HTR-8/SVneo (cell line): ENCODE data around the gene SLITRK1.

Experiments used
- DNase-seq: peaks from one replicate; pipeline ENCODE4 v3.0.0; 2011; ENCODE audit warnings: low spot score, mixed read lengths; ENCODE audit not compliant: insufficient read length
- FAIRE-seq: peaks from 2 replicates; lab custom pipeline; 2011; peaks lifted over from hg19 to GRCh38; lab: Jason Lieb, UNC

Gene SLITRK1, protein sequence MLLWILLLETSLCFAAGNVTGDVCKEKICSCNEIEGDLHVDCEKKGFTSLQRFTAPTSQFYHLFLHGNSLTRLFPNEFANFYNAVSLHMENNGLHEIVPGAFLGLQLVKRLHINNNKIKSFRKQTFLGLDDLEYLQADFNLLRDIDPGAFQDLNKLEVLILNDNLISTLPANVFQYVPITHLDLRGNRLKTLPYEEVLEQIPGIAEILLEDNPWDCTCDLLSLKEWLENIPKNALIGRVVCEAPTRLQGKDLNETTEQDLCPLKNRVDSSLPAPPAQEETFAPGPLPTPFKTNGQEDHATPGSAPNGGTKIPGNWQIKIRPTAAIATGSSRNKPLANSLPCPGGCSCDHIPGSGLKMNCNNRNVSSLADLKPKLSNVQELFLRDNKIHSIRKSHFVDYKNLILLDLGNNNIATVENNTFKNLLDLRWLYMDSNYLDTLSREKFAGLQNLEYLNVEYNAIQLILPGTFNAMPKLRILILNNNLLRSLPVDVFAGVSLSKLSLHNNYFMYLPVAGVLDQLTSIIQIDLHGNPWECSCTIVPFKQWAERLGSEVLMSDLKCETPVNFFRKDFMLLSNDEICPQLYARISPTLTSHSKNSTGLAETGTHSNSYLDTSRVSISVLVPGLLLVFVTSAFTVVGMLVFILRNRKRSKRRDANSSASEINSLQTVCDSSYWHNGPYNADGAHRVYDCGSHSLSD

DNA sequence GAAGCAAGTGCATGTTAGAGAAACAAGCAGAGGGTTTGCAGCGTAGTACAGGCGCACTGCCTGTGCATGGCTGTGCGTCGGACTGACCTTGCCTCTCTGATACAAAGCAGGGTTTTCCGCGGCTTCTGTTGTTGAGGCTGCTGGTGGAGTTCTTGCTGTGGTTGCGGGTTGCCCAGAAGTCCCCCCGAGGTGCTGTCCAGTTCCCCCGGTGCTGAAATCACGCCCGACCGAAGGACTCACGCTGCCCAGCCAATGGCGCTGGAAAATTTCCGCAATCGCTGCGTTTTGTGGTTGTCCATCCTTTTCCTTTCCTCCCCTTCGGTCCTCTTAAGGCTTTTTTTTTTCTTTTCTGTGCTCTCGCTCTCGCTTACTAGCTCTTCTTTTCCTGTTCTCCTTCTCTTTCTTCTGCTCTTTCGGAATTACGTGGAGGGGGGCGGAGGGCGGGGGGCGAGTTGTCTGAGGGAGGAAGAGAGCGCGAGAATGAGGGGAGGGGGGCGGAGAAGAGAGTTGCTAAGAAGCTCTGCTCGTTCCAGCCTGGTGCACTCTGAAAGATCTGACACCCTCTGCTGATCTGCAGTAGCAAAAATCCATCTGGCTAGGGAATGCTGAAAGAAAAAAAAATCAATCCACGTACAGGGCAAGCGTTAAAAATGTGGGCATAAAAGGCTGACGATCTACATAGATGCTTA is at the start of gene SLITRK1:
Gene SLITRK1 (minus strand): TSS at position 558 of the 689 bp plus-strand sequence. CDS start 967 bp downstream, outside the sequence.
- DNase-seq (peak; percentile 35), FAIRE-seq (no peak)

DNA sequence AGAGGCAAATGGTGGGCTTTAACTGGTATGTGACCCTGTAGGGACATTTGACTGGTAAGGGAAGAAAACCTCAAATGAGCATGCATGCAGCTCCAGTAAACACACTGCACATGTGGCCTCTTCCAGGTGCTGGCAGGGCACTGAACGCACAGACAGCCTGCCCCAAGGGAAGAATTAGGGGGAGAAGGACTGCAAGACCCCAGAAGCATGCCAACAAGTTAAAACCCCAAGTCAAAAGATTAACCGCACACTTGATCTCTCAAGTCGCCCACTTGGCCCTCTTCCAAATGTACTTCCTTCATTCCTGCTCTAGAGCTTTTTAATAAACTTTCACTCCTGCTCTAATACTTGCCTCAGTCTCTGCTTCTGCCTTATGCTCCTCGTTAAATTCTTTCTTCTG is 46.9 kb upstream of the SLITRK1 start:
- DNase-seq (no peak), FAIRE-seq (no peak)

DNA sequence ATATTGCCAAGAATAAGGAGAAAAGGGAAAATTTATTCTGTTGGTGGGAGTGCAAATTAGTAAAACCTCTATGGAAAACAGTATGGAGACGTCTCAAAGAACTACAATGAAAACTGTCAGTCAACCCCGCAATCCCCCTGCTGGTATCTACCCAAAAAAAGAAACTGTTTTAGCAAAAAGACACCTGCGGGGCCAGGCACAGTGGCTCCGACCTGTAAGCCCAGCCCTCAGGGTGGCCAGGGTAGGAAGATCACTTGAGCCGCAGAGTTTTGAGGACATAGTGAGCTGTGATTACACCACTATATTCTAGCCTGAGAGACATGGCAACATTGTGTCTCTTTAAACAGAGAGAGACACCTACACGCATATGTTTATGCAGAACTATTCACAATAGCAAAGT is 37.5 kb upstream of the SLITRK1 start:
- no peak for FAIRE-seq

DNA sequence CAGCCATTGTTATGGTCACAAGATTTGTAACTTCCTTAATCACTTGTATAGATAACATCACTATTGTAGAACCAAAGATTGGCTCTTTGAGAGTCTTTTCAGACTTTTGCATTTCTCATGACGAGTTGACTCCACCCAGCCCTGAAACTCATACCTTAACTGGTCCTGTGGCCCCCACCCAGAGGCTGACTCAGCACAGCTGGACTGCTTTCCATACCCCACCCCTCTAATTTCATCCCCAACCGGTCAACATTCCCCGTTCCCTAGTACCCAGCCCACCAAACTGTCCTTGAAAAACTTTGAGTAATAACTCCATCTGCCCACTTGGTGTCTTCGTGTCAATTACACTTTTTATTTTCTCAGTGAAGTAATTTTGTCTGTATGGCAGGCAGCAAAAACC is 32.1 kb upstream of the SLITRK1 start:
- no peak for FAIRE-seq
- DNase-seq, result no peak

More for the DNA sequence above, 37.5 kb upstream of the SLITRK1 start:
- no peak for DNase-seq

DNA sequence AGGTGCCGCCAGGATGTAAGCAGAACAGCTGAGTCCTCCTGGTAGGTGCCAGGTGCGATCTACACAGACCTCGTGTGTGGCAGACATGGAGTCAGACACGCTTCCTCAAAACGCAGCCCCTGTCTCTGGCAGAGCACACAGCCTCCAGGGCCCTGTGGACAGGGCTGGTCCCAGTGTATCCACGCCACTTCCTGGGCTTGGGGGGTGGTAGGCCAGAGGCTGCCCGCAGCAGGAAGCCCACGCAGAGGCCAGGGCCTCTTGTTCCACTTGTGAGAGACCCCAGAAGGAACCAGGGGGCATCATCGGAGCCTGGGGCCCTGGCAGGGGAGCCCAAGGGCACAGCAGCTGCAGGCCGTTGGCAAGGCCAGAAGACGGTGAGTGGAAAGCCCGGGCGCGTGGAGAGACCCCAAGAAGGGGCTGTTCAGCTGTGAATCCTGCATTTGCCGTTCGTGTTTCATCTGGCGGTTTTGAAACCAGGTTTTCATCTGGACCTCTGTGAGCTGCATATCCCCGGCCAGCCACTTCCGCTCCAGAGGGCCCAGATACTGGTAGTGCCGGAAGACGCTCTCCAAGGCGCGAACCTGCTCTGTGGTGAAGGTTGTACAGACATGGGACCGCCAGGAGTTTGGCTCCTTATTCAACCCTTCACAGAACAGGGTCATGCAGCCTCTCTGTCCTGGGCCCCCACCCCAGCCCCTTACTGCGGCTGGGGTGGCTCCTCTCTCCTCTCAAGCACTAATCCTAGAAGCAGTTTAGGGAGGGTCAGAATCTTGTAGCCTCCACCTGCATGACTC is 25.1 kb upstream of the SLITRK1 start:
- FAIRE-seq (no peak), DNase-seq (no peak)

DNA sequence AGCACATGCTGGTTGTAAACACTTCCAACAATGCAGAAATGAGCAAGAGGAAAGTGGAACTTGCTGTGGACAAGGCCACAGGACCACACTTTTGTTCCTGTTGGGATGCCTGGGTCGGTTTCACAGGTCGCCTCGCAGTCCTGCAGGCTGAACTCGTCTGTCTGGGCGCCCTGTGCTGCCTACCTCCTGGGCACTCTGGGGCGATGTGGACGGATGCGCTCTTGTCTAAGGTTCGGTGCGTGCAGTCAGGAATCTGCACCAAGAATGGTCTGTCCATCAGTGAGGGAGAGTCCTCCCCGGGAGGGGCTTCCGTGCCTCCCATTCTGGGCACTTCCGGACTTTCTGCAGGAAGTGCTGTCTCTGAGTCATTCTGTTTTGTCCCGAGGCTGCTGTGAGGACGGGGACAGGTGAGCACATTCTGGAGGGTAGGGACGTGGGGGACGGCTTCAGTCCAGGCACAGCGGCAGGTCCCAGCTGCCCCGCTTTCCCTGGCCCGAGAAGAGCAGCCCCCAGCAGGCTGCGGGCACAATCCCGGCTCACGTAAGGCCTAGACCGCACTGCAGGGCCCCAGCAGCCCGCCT is 24.1 kb upstream of the SLITRK1 start:
- no peak for FAIRE-seq

DNA sequence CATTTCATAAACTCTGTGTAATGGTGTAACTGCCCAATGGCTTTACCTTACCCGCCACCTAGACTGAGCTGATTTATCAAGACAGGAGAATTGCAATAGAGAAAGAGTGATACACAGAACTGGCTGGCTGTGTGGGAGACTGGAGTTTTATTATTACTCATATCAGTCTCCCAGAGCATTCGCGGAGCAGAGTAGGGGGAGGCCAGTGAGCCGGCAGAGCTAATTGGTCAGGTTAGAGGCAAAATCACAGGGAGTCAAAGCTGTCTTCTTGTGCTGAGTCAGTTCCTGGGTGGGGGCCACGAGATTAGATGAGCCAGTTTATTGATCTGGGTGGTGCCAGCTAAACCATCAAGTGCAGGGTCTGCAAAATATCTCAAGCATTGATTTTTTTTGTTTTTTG is 23.4 kb upstream of the SLITRK1 start:
- FAIRE-seq, result no peak
- no peak for DNase-seq

More for the DNA sequence above, 24.1 kb upstream of the SLITRK1 start:
- no peak for DNase-seq

DNA sequence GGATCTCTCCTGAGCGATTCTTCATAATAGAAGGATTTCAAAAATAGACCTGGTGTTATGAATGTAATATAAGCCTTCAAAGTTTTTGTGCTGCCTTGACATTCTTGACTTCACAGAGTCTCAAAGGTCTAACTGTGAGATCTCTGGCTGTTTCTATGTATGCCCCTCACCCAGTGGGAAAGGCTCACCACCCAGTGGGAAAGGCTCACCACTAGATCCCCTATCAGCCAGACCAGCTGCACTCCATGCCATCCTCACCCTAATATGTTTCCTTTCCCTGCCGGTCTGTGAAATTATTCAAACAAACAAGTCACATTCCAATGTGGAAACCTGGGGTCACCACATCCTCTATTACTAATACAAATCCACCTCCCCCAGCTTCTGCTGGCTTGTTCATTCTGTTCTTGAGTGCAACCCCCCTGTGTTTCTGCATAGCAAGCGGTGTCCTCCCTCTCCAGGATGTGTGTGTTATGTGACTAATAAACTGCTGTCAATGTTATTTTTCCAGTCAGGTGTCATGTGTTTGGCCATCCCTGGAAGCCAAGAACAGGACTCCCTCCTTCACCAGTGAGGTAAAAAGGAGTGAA is 13.8 kb upstream of the SLITRK1 start:
- no peak for DNase-seq
- FAIRE-seq, result no peak

DNA sequence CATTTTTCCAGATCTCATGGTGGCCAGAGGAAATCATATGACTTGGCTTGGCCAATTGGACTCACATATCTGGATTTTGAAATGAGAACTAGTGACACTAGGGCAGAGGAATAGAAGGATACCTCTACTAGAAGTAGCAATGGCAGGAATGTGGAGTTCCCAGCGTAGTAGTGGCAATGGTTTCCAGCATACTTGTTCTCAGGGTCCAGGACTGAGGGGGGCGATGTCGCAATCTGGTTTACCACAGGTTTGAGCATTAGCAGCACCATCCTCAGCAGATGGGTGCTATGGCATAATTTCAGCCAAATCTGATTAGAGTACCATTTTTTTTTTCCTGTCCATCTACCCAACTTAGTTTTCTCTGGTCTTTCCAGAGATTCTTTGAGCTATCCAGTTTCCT is 8.1 kb upstream of the SLITRK1 start:
- DNase-seq (no peak), FAIRE-seq (no peak)

DNA sequence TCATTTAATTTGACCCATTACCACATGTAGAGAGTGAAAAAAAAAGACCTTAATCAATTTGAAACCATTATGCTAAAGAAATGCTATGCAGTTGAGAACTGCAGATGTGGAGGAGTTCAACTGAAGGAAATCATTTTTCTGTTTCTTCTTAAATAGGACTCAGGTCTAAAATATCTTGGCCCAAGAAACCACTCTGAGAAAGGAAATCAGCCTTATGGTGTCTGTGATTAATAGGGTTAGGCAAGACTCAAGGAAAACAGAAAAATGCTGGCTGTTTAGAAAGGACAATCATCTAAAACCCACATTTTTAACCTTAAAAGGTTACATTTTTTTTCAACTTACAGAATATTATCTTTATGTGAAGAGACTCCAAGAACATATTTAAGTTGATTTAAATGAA is 1.9 kb upstream of the SLITRK1 start:
- FAIRE-seq (no peak), DNase-seq (no peak)

DNA sequence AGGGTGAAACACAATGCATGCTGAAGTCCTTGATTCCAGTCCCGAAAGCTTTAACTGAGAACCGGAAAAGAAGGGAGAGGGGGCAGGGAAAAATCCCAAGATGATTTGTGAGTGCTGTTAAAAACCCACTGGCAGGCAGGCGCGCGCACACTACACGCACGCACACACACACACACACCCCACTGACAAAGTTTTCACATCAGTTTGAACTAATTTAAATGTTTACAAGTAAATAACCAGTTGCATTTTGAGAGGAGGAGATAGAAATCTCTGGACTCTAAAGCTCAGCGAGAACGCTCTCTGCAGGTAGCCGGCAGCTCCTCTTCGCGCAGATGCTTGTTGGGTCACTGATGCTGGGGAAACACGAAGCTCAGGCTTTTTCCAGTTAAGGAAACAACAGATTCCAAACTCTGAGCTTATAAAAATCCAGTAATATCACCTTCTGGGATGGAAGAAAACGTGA is 818 bp upstream of the SLITRK1 start:
- no peak for FAIRE-seq
- DNase-seq, result no peak

DNA sequence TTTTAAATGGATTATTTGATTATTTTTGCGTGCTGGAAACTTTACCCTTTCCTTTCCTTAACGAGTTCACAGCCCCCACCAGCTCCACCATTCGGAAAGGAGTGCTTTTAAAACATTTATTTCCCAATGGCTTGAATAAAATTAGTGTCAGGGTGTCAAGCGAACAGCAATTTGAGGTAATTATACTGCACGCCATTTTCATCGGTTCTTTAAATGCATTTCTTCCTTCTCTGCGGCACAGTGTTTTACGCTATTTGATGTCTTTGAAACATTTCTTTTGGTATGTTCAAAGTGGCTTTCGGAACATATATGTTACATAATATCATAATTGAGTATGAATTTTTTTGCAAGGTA is 309 bp upstream of the SLITRK1 start:
- DNase-seq (no peak), FAIRE-seq (no peak)

DNA sequence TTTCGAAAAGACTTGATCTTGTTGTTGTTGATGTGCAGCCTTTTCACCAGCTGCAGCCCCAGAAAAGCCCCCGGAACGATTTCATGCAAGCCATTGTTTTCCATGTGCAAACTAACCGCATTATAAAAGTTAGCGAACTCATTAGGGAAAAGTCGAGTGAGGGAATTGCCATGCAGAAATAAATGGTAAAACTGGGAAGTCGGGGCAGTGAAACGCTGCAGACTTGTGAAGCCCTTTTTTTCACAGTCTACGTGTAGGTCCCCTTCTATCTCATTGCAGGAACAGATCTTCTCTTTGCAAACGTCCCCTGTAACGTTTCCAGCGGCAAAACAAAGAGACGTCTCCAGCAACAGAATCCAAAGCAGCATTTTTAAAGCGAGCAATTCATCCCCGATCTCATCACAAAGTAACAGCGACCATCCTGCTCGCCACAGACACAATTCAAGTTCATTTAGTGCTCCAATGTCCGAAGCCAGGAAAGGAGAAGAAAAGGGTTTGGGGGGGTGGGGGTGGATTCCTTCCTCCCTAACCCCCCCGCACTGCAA is 1.1 kb downstream of the SLITRK1 start:
- FAIRE-seq (no peak), DNase-seq (no peak)

DNA sequence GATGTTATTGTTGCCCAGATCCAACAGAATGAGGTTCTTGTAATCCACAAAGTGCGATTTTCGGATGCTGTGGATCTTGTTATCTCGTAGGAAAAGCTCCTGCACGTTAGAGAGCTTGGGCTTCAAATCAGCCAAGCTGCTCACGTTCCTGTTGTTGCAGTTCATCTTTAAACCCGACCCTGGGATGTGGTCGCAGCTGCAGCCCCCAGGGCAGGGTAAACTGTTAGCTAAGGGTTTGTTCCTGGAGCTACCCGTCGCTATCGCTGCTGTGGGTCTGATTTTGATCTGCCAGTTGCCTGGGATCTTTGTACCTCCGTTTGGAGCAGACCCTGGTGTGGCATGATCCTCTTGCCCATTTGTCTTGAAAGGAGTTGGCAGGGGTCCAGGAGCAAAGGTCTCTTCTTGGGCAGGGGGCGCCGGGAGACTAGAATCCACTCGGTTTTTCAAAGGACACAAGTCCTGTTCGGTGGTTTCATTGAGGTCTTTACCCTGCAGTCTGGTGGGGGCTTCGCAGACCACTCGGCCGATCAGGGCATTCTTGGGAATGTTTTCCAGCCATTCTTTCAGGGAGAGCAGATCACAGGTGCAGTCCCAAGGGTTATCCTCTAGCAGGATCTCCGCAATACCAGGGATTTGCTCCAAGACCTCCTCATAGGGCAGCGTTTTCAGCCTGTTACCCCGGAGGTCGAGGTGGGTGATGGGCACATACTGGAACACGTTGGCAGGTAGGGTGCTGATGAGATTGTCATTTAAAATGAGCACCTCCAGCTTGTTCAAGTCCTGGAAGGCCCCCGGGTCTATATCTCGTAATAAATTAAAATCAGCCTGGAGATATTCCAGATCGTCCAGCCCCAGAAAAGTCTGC is 1.8 kb downstream of the SLITRK1 start:
- no peak for FAIRE-seq
- DNase-seq, result no peak

DNA sequence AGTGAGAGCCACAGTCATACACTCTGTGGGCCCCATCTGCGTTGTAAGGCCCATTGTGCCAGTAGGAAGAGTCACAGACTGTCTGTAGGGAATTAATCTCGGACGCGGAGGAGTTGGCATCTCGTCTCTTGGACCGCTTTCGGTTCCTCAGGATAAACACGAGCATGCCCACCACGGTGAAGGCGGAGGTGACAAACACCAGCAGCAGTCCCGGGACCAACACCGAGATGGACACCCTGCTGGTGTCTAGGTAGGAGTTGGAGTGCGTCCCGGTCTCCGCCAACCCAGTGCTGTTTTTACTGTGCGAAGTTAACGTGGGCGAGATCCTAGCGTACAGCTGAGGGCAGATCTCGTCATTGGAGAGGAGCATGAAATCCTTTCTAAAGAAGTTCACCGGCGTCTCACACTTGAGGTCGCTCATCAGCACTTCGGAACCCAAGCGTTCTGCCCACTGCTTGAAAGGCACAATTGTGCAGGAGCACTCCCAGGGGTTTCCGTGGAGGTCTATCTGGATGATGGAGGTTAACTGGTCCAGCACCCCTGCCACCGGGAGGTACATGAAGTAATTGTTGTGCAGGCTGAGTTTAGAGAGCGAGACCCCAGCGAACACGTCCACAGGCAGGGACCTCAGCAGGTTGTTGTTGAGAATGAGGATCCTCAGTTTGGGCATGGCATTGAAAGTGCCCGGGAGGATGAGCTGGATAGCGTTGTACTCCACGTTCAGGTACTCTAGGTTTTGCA is 2.7 kb downstream of the SLITRK1 start:
- FAIRE-seq (no peak), DNase-seq (no peak)

DNA sequence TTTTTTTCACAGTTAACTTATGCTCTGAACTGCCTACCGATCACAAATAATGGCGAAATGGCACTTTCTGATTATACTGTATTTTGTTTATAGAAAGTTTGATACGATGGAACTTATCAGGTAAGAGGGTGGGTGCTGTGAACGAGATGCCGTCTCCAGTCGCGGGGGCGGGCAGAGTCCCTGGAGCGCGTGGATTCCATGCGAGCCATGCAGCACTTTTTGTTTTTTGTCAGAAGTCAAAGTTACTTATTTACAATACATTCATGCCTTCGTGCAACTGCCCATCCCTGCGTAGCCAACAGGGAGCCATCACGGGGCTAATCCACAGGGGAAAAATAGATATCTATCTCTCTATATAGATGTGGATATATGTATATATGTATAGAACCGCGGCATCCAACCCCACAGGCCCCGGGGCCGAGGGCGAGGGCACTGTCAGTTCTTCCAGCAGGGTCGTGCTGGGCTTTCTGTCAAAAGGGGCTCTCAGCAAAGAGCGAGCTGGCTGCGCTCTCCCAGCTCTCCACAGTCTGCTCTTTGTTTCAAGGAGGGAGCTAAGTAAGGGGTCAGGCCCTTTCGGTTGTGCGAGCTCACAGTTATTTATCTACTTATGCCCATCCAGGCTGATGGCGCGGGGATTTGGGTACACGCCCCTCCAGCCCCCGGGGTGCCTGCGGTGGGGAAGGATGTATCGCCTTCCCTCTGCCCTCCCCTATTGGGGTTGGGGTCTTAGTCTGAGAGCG is 3.4 kb downstream of the SLITRK1 start:
- DNase-seq, result no peak
- FAIRE-seq, result no peak
